Right lung (tissue), 5 donors: ENCODE results near the gene HEBP1. TPM values are rescaled to one million over a fixed set of nuclear protein-coding genes. Genes with fewer than 3 reads are reported as not detected.

Experiments
- DNase-seq, 2 donors: peaks; one replicate each; pipeline ENCODE4 v3.0.0-alpha.2; 2013
- polyA plus RNA-seq, 5 donors: library from polyadenylated mRNA; unstranded; fragments of 120-200 nt; gene quantifications; one replicate each; pipeline versions ENCODE4 v1.2.1 to v1.2.3, GENCODE V29; 2013; ENCODE audit warnings: inconsistent platforms in 1 of 5, low replicate concordance in 1 of 5; ENCODE audit not compliant: insufficient read length in 5 of 5, insufficient read depth in 1 of 5

Gene HEBP1
- polyA plus RNA-seq, 5 donors = 55.0 to 72.9 (median 63.6) TPM

GRCh38 chr12:12954878-12955625 lies 45.0 kb downstream of the HEBP1 start:
- no peak for DNase-seq

GRCh38 chr12:12954356-12954755 lies 45.7 kb downstream of the HEBP1 start:
- DNase-seq = no peak

- DNase-seq = no peak
These were observed 48.0 kb downstream of the HEBP1 start, which contains the start of gene GPRC5D for GRCh38 chr12:12952036-12952435. Gene GPRC5D, minus strand, starts transcription at chr12:12952170. Its CDS starts 1,786 bp downstream, at chr12:12950384.

- no peak for DNase-seq
These were observed 48.6 kb downstream of the HEBP1 start for GRCh38 chr12:12951504-12951903.

GRCh38 chr12:12947902-12948301 lies 52.2 kb downstream of the HEBP1 start:
- no peak for DNase-seq

- no peak for DNase-seq
These were observed 53.2 kb downstream of the HEBP1 start for GRCh38 chr12:12946686-12947355.

GRCh38 chr12:12945591-12945990 lies 54.5 kb downstream of the HEBP1 start:
- DNase-seq = no peak

- DNase-seq = no peak
These were observed 56.3 kb downstream of the HEBP1 start for GRCh38 chr12:12943586-12944260.

GRCh38 chr12:12941450-12942350 lies 58.4 kb downstream of the HEBP1 start:
- no peak for DNase-seq

- no peak for DNase-seq
These were observed 60.2 kb downstream of the HEBP1 start for GRCh38 chr12:12939888-12940287.

GRCh38 chr12:12938541-12938940 lies 61.5 kb downstream of the HEBP1 start:
- no peak for DNase-seq

GRCh38 chr12:12936983-12937491 lies 63.0 kb downstream of the HEBP1 start:
- no peak for DNase-seq

- no peak for DNase-seq
These were observed 65.5 kb downstream of the HEBP1 start for GRCh38 chr12:12934556-12934955.

GRCh38 chr12:12933742-12934141 lies 66.3 kb downstream of the HEBP1 start:
- no peak for DNase-seq

- no peak for DNase-seq
These were observed 69.3 kb downstream of the HEBP1 start for GRCh38 chr12:12930633-12931219.

- no peak for DNase-seq
These were observed 70.4 kb downstream of the HEBP1 start for GRCh38 chr12:12929696-12930095.

- DNase-seq = peak; percentile 50 to 57
These were observed 72.6 kb downstream of the HEBP1 start for GRCh38 chr12:12927211-12928079.

- DNase-seq = no peak
These were observed 73.4 kb downstream of the HEBP1 start for GRCh38 chr12:12926571-12927071.

GRCh38 chr12:12925388-12925787 lies 74.7 kb downstream of the HEBP1 start:
- no peak for DNase-seq
